GM23248 (cell line): ENCODE measurements around the gene SKOR2.
"Not testable (repeated sequence)": the region's sequence is repeated elsewhere in the genome, so short reads cannot be mapped to it uniquely, and the experiment has no call there.

Source experiments
- EZH2 ChIP-seq: fragments of 200-600 bp; sonication (generic); IDR thresholded peaks from 2 replicates; pipeline ENCODE4 v1.6.1; 2018; ENCODE audit warnings: antibody characterized with exemption, mild to moderate bottlenecking; ENCODE audit not compliant: insufficient read depth, poor library complexity, severe bottlenecking
- EZH2phosphoT487 ChIP-seq: fragments of 200-600 bp; sonication (generic); IDR thresholded peaks from 2 replicates; pipeline ENCODE4 v1.6.1; 2018; ENCODE audit warnings: antibody characterized with exemption, moderate library complexity, mild to moderate bottlenecking, low read depth; ENCODE audit not compliant: insufficient read depth

DNA sequence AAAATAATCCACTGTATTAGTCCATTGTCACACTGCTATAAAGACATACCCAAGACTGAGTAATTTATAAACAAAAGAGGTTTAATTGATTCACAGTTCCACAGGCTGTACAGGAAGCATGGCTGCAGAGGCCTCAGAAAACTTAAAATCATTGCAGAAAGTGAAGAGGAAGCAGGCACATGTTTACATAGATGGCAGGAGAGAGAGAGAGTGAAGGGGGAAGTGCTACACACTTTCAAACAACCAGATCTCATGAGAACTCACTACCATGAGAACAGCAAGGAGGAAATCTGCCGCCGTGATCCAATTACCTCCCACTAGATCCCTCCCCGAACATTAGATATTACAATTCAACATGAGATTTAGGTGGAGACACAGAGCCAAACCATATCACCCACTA is 55.5 kb downstream of the SKOR2 start:
- not testable (repeated sequence) for TF ChIP-seq EZH2, EZH2phosphoT487
